ENCODE data around the gene SPATA31C1. TPM values are rescaled to one million over a fixed set of nuclear protein-coding genes. Genes with fewer than 3 reads are reported as not detected.

SPATA31C1 gene
- total and polyA plus RNA-seq, 5 donors from 2014 or later: 0.19 TPM; not detected in 4

- H3K27ac Mint-ChIP-seq: no peak overlapping the region
- H3K4me1 Mint-ChIP-seq: no peaks in the 10 kb centered on the region
- H3K4me3 ChIP-seq (ENCODE audit: low read depth, low read length): no peak overlapping the region
- H3K27me3 ChIP-seq (ENCODE audit: control insufficient read depth, insufficient read depth, low read length): peaks cover 7% of the 10 kb centered on the region
- no peaks in the 10 kb centered on the region for H3K9me3 ChIP-seq (ENCODE audit: control insufficient read depth in 2 of 2, low read length in 2 of 2)
- ATAC-seq (ENCODE audit: low read depth in 2 of 2): no peak
- H3K9me3 Mint-ChIP-seq: peaks cover 0 to 4% (median 0%) of the 10 kb centered on the region in 7 donors
- no peak overlapping the region for H3K27ac ChIP-seq (ENCODE audit: insufficient read depth, low read length, poor library complexity, severe bottlenecking)
- DNase-seq: no peak
- H3K36me3 ChIP-seq (ENCODE audit: control insufficient read depth, insufficient read depth, low read length): no peaks in the 10 kb centered on the region
- no peak overlapping the region for H3K4me3 Mint-ChIP-seq
- H3K36me3 Mint-ChIP-seq: no peaks in the 10 kb centered on the region
- no peaks in the 10 kb centered on the region for H3K4me1 ChIP-seq (ENCODE audit: control insufficient read depth, insufficient read depth, low read length, poor library complexity, severe bottlenecking)
- peaks cover 28% of the 10 kb centered on the region for H3K27me3 Mint-ChIP-seq
These were observed 26.3 kb downstream of the SPATA31C1 start for GRCh38 chr9:87944096-87944495.

- H3K36me3 Mint-ChIP-seq: no peaks in the 10 kb centered on the region
- H3K36me3 ChIP-seq (ENCODE audit: control insufficient read depth, insufficient read depth, low read length): no peaks in the 10 kb centered on the region
- no peaks in the 10 kb centered on the region for H3K4me1 Mint-ChIP-seq
- H3K9me3 ChIP-seq (ENCODE audit: control insufficient read depth in 2 of 2, low read length in 2 of 2): no peaks in the 10 kb centered on the region
- H3K4me3 ChIP-seq (ENCODE audit: low read depth, low read length): no peak overlapping the region
- H3K4me3 Mint-ChIP-seq: no peak overlapping the region
- no peak for ATAC-seq (ENCODE audit: low read depth in 2 of 2)
- peaks cover 34% of the 10 kb centered on the region for H3K27me3 Mint-ChIP-seq
- no peak for DNase-seq
- H3K9me3 Mint-ChIP-seq: peaks cover 0 to 4% (median 0%) of the 10 kb centered on the region in 7 donors
- no peak overlapping the region for H3K27ac ChIP-seq (ENCODE audit: insufficient read depth, low read length, poor library complexity, severe bottlenecking)
- peaks cover 7% of the 10 kb centered on the region for H3K27me3 ChIP-seq (ENCODE audit: control insufficient read depth, insufficient read depth, low read length)
- no peak overlapping the region for H3K27ac Mint-ChIP-seq
- no peaks in the 10 kb centered on the region for H3K4me1 ChIP-seq (ENCODE audit: control insufficient read depth, insufficient read depth, low read length, poor library complexity, severe bottlenecking)
These were observed 26.9 kb downstream of the SPATA31C1 start for GRCh38 chr9:87944682-87945081.

- H3K4me1 ChIP-seq (ENCODE audit: control insufficient read depth, insufficient read depth, low read length, poor library complexity, severe bottlenecking): no peaks in the 10 kb centered on the region
- H3K27me3 ChIP-seq (ENCODE audit: control insufficient read depth, insufficient read depth, low read length): peaks cover 4% of the 10 kb centered on the region
- H3K4me3 ChIP-seq (ENCODE audit: low read depth, low read length): no peak overlapping the region
- ATAC-seq (ENCODE audit: low read depth in 2 of 2): no peak
- H3K4me3 Mint-ChIP-seq: no peak overlapping the region
- H3K9me3 ChIP-seq (ENCODE audit: control insufficient read depth in 2 of 2, low read length in 2 of 2): peaks cover 6 to 7% of the 10 kb centered on the region in 2 experiments
- DNase-seq: no peak
- H3K27me3 Mint-ChIP-seq: peaks cover 40% of the 10 kb centered on the region
- H3K27ac ChIP-seq (ENCODE audit: insufficient read depth, low read length, poor library complexity, severe bottlenecking): no peak overlapping the region
- H3K36me3 Mint-ChIP-seq: no peaks in the 10 kb centered on the region
- peaks cover 0 to 6% (median 3%) of the 10 kb centered on the region in 4 donors for H3K4me1 Mint-ChIP-seq
- H3K27ac Mint-ChIP-seq: no peak overlapping the region
- no peaks in the 10 kb centered on the region for H3K36me3 ChIP-seq (ENCODE audit: control insufficient read depth, insufficient read depth, low read length)
- peaks cover 0 to 14% (median 6%) of the 10 kb centered on the region in 7 donors for H3K9me3 Mint-ChIP-seq
These were observed 32.5 kb downstream of the SPATA31C1 start for GRCh38 chr9:87950296-87950695.

- Histone ChIP-seq H3K27ac (ENCODE audit: insufficient read depth, low read length, poor library complexity, severe bottlenecking) (no peak overlapping the region), H3K4me1 (ENCODE audit: control insufficient read depth, insufficient read depth, low read length, poor library complexity, severe bottlenecking) (no peaks in the 10 kb centered on the region), H3K36me3 (ENCODE audit: control insufficient read depth, insufficient read depth, low read length) (no peaks in the 10 kb centered on the region), H3K9me3 (ENCODE audit: control insufficient read depth in 2 of 2, low read length in 2 of 2) (peaks cover 6 to 7% of the 10 kb centered on the region in 2 experiments), H3K4me3 (ENCODE audit: low read depth, low read length) (no peak overlapping the region), H3K27me3 (ENCODE audit: control insufficient read depth, insufficient read depth, low read length) (peaks cover 3% of the 10 kb centered on the region)
- H3K9me3 Mint-ChIP-seq: peaks cover 0 to 14% (median 6%) of the 10 kb centered on the region in 7 donors
- peak overlapping the region in 1 of 4 donors; percentile 18 for H3K4me3 Mint-ChIP-seq
- H3K4me1 Mint-ChIP-seq: peaks cover 0 to 6% (median 4%) of the 10 kb centered on the region in 4 donors
- H3K27me3 Mint-ChIP-seq: peaks cover 40% of the 10 kb centered on the region
- no peaks in the 10 kb centered on the region for H3K36me3 Mint-ChIP-seq
- DNase-seq (peak in 1 of 3 donors; percentile 44), ATAC-seq (ENCODE audit: low read depth in 2 of 2) (peak in 1 of 2 donors; percentile 18)
- H3K27ac Mint-ChIP-seq: no peak overlapping the region
These were observed 33.2 kb downstream of the SPATA31C1 start for GRCh38 chr9:87950765-87951488.

GRCh38 chr9:87954230-87954629 lies 36.5 kb downstream of the SPATA31C1 start:
- Mint-ChIP-seq H3K4me3 (no peak overlapping the region), H3K9me3 (peaks cover 0 to 14% (median 3%) of the 10 kb centered on the region in 7 donors)

GRCh38 chr9:87957839-87958238 lies 40.1 kb downstream of the SPATA31C1 start:
- no peak overlapping the region for H3K27ac ChIP-seq (ENCODE audit: insufficient read depth, low read length, poor library complexity, severe bottlenecking)
- Mint-ChIP-seq H3K4me1 (peaks cover 0 to 6% (median 5%) of the 10 kb centered on the region in 4 donors), H3K9me3 (peaks cover 0 to 2% (median 0%) of the 10 kb centered on the region in 7 donors), H3K27me3 (peaks cover 16% of the 10 kb centered on the region), H3K36me3 (no peaks in the 10 kb centered on the region), H3K4me3 (no peak overlapping the region), H3K27ac (no peak overlapping the region)
- no peak overlapping the region for H3K4me3 ChIP-seq (ENCODE audit: low read depth, low read length)
- no peaks in the 10 kb centered on the region for H3K4me1 ChIP-seq (ENCODE audit: control insufficient read depth, insufficient read depth, low read length, poor library complexity, severe bottlenecking)
- ATAC-seq (ENCODE audit: low read depth in 2 of 2): no peak
- DNase-seq: no peak
- no peaks in the 10 kb centered on the region for H3K36me3 ChIP-seq (ENCODE audit: control insufficient read depth, insufficient read depth, low read length)
- peaks cover 15% of the 10 kb centered on the region for H3K27me3 ChIP-seq (ENCODE audit: control insufficient read depth, insufficient read depth, low read length)
- no peaks in the 10 kb centered on the region for H3K9me3 ChIP-seq (ENCODE audit: control insufficient read depth in 2 of 2, low read length in 2 of 2)

More at GRCh38 chr9:87954230-87954629, 36.5 kb downstream of the SPATA31C1 start:
- no peaks in the 10 kb centered on the region for H3K36me3 ChIP-seq (ENCODE audit: control insufficient read depth, insufficient read depth, low read length)
- no peaks in the 10 kb centered on the region for H3K4me1 ChIP-seq (ENCODE audit: control insufficient read depth, insufficient read depth, low read length, poor library complexity, severe bottlenecking)
- peak overlapping the region in 1 of 3 donors; percentile 22 for H3K27ac Mint-ChIP-seq
- H3K9me3 ChIP-seq (ENCODE audit: control insufficient read depth in 2 of 2, low read length in 2 of 2): peaks cover 6 to 7% of the 10 kb centered on the region in 2 experiments
- H3K27me3 Mint-ChIP-seq: peaks cover 20% of the 10 kb centered on the region
- H3K4me3 ChIP-seq (ENCODE audit: low read depth, low read length): no peak overlapping the region
- DNase-seq (no peak), ATAC-seq (ENCODE audit: low read depth in 2 of 2) (no peak)
- H3K4me1 Mint-ChIP-seq: peaks cover 0 to 6% (median 5%) of the 10 kb centered on the region in 4 donors
- H3K27me3 ChIP-seq (ENCODE audit: control insufficient read depth, insufficient read depth, low read length): peaks cover 3% of the 10 kb centered on the region
- H3K27ac ChIP-seq (ENCODE audit: insufficient read depth, low read length, poor library complexity, severe bottlenecking): no peak overlapping the region
- no peaks in the 10 kb centered on the region for H3K36me3 Mint-ChIP-seq

GRCh38 chr9:87958591-87958990 lies 40.8 kb downstream of the SPATA31C1 start:
- ATAC-seq (ENCODE audit: low read depth in 2 of 2): no peak
- Mint-ChIP-seq H3K27me3 (peaks cover 18% of the 10 kb centered on the region), H3K36me3 (no peaks in the 10 kb centered on the region)

More at GRCh38 chr9:87958591-87958990, 40.8 kb downstream of the SPATA31C1 start:
- no peaks in the 10 kb centered on the region for H3K36me3 ChIP-seq (ENCODE audit: control insufficient read depth, insufficient read depth, low read length)
- peaks cover 0 to 2% (median 0%) of the 10 kb centered on the region in 7 donors for H3K9me3 Mint-ChIP-seq
- H3K4me3 ChIP-seq (ENCODE audit: low read depth, low read length): no peak overlapping the region
- no peak overlapping the region for H3K4me3 Mint-ChIP-seq
- no peak overlapping the region for H3K27ac Mint-ChIP-seq
- H3K4me1 ChIP-seq (ENCODE audit: control insufficient read depth, insufficient read depth, low read length, poor library complexity, severe bottlenecking): no peaks in the 10 kb centered on the region
- H3K4me1 Mint-ChIP-seq: peaks cover 0 to 6% (median 5%) of the 10 kb centered on the region in 4 donors
- no peaks in the 10 kb centered on the region for H3K9me3 ChIP-seq (ENCODE audit: control insufficient read depth in 2 of 2, low read length in 2 of 2)
- no peak overlapping the region for H3K27ac ChIP-seq (ENCODE audit: insufficient read depth, low read length, poor library complexity, severe bottlenecking)
- peaks cover 15% of the 10 kb centered on the region for H3K27me3 ChIP-seq (ENCODE audit: control insufficient read depth, insufficient read depth, low read length)
- no peak for DNase-seq

All from CD4-positive, CD25-positive, alpha-beta regulatory T cell (primary cell).